ENCODE data around the gene IL18RAP.

IL18RAP gene

DNA sequence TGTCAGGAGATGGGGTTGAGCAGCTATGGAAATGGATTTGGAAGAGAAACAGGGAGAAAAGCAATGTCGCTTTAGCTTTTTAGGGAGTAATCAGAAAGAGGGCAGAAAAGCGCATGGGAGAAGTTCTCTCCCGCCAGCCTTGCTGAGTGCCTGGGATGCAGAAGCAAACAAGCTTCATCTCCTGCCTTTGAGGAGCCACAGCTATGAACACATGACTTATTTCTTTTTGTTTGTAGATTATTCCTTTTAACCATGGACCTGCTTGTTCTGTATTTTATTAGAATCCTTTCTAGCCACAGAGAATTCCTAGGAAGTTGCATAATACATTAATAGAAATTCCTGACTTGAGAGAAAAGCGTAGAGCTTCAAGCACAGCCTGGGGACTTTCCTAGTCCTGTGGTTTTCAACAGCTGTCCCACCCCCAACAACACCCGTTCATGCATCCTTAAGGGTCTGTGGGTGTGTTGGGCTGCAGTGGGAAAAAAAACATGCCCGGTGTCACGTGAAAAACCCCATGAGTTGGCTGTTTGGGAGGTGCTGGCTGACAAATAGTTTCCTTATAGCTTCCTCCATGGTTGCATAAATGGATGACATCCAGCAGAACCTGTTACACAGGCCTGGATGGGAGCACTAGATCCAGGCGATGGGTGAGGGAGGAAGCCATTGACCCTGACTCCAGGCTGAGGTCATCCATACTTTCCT, 65.0 kb downstream of the IL18RAP start:
- no peak for FAIRE-seq
- DNase-seq (ENCODE audit: extremely low spot score, insufficient read length, low read depth) = no peak

DNA sequence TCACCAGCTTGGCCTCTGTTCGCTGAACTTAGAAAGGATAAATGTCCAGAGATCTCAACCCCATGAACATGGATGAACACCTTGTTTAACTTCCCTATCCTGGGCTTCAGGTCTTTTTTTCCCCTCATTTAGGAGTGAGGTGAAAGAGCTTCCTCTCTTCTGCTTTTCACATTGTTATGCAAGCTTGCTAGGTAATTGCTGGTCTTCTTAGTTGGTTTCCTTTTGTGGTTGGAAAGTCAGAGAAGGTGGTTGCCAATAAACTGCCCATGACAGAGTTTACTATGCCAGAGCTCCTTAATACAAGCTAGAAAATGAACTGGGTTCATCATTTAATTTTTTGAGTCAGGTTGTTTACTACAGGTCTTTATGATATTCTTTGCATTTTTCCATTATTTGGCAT, 66.7 kb downstream of the IL18RAP start:
- DNase-seq (ENCODE audit: extremely low spot score, insufficient read length, low read depth) (no peak), FAIRE-seq (no peak)

DNA sequence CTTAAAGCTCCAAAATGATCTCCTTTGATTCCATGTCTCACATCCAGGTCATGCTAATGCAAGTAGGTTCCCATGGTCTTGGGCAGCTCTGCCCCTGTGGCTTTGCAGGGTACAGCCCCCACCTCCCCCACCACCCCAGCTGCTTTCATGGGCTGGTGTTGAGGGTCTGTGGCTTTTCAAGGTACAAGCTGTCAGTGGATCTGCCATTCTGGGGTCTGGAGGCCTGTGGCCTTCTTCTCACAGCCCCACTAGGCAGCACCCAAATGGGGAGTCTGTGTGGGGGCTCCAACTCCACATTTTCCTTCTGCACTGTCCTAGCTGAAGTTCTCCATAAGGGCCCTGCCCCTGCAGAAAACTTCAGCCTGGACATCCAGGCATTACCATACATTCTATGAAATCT, 69.0 kb downstream of the IL18RAP start:
- DNase-seq (ENCODE audit: extremely low spot score, insufficient read length, low read depth) (no peak), FAIRE-seq (no peak)

DNA sequence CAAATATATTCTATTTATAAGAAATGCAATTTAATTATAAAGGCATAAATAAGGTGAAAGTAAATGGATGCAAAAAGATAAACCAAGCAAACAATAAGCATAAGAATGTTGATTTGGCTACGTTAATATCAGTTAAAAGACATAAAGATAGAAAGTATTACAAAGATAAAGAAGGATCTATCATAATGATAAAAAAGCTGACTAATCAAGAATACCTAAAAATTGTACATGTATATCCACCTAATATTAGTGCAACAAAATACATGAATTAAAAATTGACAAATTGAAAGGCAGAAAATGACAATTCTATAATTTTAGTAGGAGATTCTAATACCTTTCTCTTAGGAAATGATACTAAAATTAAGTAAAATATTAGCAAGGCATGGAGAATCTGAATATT, 71.6 kb downstream of the IL18RAP start:
- FAIRE-seq (no peak), DNase-seq (ENCODE audit: extremely low spot score, insufficient read length, low read depth) (no peak)

DNA sequence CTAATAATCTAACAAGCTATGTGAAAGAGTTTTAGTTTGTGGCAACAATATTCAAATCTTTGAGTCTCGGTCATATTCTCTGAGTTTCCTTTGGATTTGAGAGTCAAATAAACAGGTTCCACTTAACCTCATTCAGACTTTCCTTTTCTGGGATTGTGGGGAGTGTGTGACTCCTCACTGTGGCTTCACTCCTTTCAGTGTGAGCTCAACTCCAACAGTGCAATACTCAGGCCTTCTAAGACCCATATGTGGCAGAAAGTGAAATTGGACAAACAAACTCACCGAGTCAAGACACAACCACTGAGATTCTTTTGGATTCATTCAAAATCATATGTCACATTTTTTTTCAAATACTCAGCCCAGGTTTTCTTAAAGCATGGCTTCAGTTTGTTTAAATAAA, 75.5 kb downstream of the IL18RAP start:
- DNase-seq (ENCODE audit: extremely low spot score, insufficient read length, low read depth) (no peak), FAIRE-seq (no peak)

DNA sequence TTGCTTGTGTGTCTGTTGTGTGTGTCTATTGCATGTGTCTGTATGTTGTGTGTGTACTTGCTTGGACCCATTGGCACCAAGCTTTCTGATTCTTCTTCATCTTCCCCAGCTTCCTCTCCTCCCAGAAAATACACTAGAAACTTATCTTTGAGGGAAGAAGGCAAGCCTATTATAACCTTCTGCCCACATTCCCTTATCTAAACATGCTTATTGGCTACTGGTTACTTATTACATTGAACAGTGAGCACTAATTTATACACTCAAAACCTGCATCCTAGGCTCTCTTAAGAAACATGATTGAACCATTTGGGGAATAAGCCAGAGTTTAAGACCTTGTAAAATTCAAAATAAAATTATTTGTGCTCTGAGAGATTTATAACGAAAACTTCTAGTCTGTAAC, 76.6 kb downstream of the IL18RAP start:
- no peak for DNase-seq (ENCODE audit: extremely low spot score, insufficient read length, low read depth)
- FAIRE-seq = no peak

All from GM18507 (cell line).